Keratinocyte (primary cell): ENCODE data around the gene TOM1L2. TPM values are rescaled to one million over a fixed set of nuclear protein-coding genes. Genes with fewer than 3 reads are reported as not detected.
A peak's percentile ranks its signal among the peaks of the same experiment; 100 is the strongest.

Experiments used
- DNase-seq: peaks from one replicate; pipeline ENCODE4 v3.0.0-alpha.2; 2011; ENCODE audit warnings: low read depth, missing footprints, low spot score
- FAIRE-seq: peaks from 2 replicates; lab custom pipeline; 2011; peaks lifted over from hg19 to GRCh38; lab: Jason Lieb, UNC
- H2AFZ ChIP-seq: 2 replicates; pipeline ENCODE4 v1.6.0; 2012; ENCODE audit warnings: low read length, control low read depth, inconsistent platforms; ENCODE audit not compliant: control insufficient read depth
- H3K27ac ChIP-seq: 2 replicates; pipeline ENCODE4 v1.5.1; 2011; ENCODE audit warnings: low read length; ENCODE audit not compliant: control insufficient read depth, insufficient read depth
- H3K27me3 ChIP-seq: 3 replicates; pipeline ENCODE4 v1.6.0; 2011; ENCODE audit warnings: low read length; ENCODE audit not compliant: control insufficient read depth, insufficient read depth; ENCODE audit errors: extremely low read depth
- H3K36me3 ChIP-seq, 2 experiments: 2 replicates in 1 of 2; 3 replicates in 1 of 2; pipeline ENCODE4 v1.5.1; 2011; ENCODE audit warnings: low read length in 2 of 2, mild to moderate bottlenecking in 1 of 2; ENCODE audit not compliant: control insufficient read depth in 2 of 2, insufficient read depth in 2 of 2; ENCODE audit errors: extremely low read depth in 1 of 2
- H3K4me1 ChIP-seq: 3 replicates; pipeline ENCODE4 v1.5.1; 2011; ENCODE audit warnings: low read length; ENCODE audit not compliant: control insufficient read depth, insufficient read depth; ENCODE audit errors: extremely low read depth
- H3K4me2 ChIP-seq: 3 replicates; pipeline ENCODE4 v1.6.0; 2011; ENCODE audit warnings: low read depth, low read length; ENCODE audit not compliant: control insufficient read depth, insufficient read depth; ENCODE audit errors: extremely low read depth
- H3K4me3 ChIP-seq, 3 experiments: fragments of 200-600 bp in 1 of 3; sonication (generic) in 1 of 3; 2 replicates in 2 of 3; 3 replicates in 1 of 3; pipeline ENCODE4 v1.5.1; 2011 to 2016; ENCODE audit warnings: low read length in 3 of 3, mild to moderate bottlenecking in 3 of 3, control low read depth in 2 of 3, inconsistent platforms in 1 of 3, low read depth in 1 of 3, mixed read lengths in 1 of 3, mixed run types in 1 of 3, moderate library complexity in 1 of 3; ENCODE audit not compliant: control insufficient read depth in 2 of 3, insufficient read depth in 2 of 3; ENCODE audit errors: extremely low read depth in 1 of 3
- H3K79me2 ChIP-seq: 2 replicates; pipeline ENCODE4 v1.6.0; 2012; ENCODE audit warnings: low read length; ENCODE audit not compliant: control insufficient read depth, insufficient read depth
- H3K9ac ChIP-seq: 3 replicates; pipeline ENCODE4 v1.6.0; 2011; ENCODE audit warnings: low read length; ENCODE audit not compliant: control insufficient read depth, insufficient read depth; ENCODE audit errors: extremely low read depth
- H3K9me1 ChIP-seq: 3 replicates; pipeline ENCODE4 v1.6.0; 2011; ENCODE audit warnings: low read length; ENCODE audit not compliant: control insufficient read depth, insufficient read depth; ENCODE audit errors: extremely low read depth
- H3K9me3 ChIP-seq: 2 replicates; pipeline ENCODE4 v1.5.1; 2012; ENCODE audit warnings: low read depth, low read length; ENCODE audit not compliant: control insufficient read depth
- H4K20me1 ChIP-seq: 3 replicates; pipeline ENCODE4 v1.6.0; 2011; ENCODE audit warnings: low read length; ENCODE audit not compliant: control insufficient read depth, insufficient read depth; ENCODE audit errors: extremely low read depth
- EZH2 ChIP-seq: IDR thresholded peaks from one replicate; pipeline ENCODE4 v1.6.1; 2012; ENCODE audit warnings: inconsistent platforms, mild to moderate bottlenecking, low read length, moderate library complexity
- dilution Hi-C: fragments of 300-500 bp; cut with MboI; formaldehyde crosslinking; loops from one replicate; pipeline ENCODE4 v1.7.0; 2020; ENCODE audit warnings: low sequenced_read_pairs; ENCODE audit not compliant: extremely low pct_ligation_motif_present
- polyA plus RNA-seq, 5 experiments: library from polyadenylated mRNA; depleted of rRNA in 3 of 5; stranded (reverse) in 3 of 5; stranded (forward) in 1 of 5; unstranded in 1 of 5; fragments of >200 nt; gene quantifications; 1 replicate in 1 of 5; 2 replicates in 3 of 5; 3 replicates in 1 of 5; pipeline versions ENCODE4 v1.2.1 to v1.2.3, GENCODE V29; 2011 to 2012; ENCODE audit warnings: missing spikeins in 2 of 5, low read depth in 1 of 5, low replicate concordance in 1 of 5
- TF ChIP-seq, protein P1 (sequence below), 3 experiments: IDR thresholded peaks in 1 of 3; conservative IDR thresholded peaks in 1 of 3; optimal IDR thresholded peaks in 1 of 3; 2 replicates in 2 of 3; 3 replicates in 1 of 3; pipeline versions ENCODE3 to v1.5.1; 2011; ENCODE audit warnings: low read length in 3 of 3, mild to moderate bottlenecking in 3 of 3, moderate library complexity in 2 of 3, control low read depth in 1 of 3, inconsistent platforms in 1 of 3; ENCODE audit not compliant: insufficient read depth in 2 of 3; ENCODE audit errors: extremely low read depth in 1 of 3

TOM1L2 gene
- polyA plus RNA-seq, 1 donor (not counting 4 experiments of a cell fraction or from before 2014, with no cell fraction given) = 36.3 TPM

GRCh38 chr17:17841601-17842025 lies 130.6 kb downstream of the TOM1L2 start:
- no peak for DNase-seq
- no peak for FAIRE-seq
- dilution Hi-C loops = no loop called here

DNA sequence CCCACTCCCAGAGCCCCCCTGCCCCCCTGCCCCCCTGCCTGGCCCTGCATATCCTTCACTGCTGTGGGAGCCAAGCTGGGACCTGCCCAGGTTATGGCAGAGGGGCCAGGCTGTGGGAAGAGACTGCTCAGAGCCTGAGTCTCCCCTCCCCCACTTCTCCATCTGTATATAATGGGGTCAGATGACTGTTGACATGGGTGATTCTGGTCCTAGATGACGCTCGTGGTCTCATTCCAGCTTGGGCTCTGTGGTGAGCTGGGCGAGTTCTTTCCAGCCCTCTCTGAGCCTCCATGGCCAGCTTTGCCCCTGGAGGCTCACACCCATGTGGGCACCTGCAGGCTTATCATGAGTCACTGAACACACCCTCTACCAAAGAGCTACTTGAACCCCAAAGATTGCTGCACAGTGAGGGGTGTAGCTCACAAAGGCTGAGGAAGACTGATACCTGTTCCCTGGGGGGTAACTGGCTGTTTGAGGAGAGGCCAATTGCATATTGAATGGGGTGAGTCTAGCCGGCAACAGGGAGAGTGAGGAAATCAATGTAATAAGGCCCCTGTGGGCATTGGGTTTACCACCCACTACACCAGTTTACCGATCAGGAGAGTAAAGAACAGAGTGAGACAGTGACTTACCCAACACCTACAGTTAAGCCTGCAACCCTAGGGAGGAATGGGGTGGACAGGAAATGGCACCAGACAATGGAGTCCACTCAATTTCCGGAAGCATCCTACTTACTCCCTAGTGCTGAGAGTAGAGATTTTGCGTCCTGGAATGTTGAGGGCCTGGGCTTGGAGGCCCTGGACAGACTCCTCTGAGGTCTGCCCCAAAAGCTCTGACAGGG lies 131.2 kb downstream of the TOM1L2 start:
- Histone ChIP-seq H3K27ac (peak overlapping the region; percentile 98), H3K9ac (peak overlapping the region; percentile 90), H3K4me3 (peak overlapping the region in 2 of 3 experiments; percentile 11), H4K20me1 (no peaks in the 10 kb centered on the region), H3K4me2 (peak overlapping the region; percentile 80), H3K9me3 (no peaks in the 10 kb centered on the region), H3K27me3 (no peaks in the 10 kb centered on the region), H3K4me1 (peaks cover 59% of the 10 kb centered on the region), H3K79me2 (peaks cover 7% of the 10 kb centered on the region), H3K36me3 (no peaks in the 10 kb centered on the region), H2AFZ (no peak overlapping the region), H3K9me1 (no peaks in the 10 kb centered on the region)
- peak; percentile 97 for FAIRE-seq
- dilution Hi-C loops = no loop called here
- peak; percentile 97 for DNase-seq
- no peak for TF ChIP-seq EZH2
- TF ChIP-seq, protein P1, sequence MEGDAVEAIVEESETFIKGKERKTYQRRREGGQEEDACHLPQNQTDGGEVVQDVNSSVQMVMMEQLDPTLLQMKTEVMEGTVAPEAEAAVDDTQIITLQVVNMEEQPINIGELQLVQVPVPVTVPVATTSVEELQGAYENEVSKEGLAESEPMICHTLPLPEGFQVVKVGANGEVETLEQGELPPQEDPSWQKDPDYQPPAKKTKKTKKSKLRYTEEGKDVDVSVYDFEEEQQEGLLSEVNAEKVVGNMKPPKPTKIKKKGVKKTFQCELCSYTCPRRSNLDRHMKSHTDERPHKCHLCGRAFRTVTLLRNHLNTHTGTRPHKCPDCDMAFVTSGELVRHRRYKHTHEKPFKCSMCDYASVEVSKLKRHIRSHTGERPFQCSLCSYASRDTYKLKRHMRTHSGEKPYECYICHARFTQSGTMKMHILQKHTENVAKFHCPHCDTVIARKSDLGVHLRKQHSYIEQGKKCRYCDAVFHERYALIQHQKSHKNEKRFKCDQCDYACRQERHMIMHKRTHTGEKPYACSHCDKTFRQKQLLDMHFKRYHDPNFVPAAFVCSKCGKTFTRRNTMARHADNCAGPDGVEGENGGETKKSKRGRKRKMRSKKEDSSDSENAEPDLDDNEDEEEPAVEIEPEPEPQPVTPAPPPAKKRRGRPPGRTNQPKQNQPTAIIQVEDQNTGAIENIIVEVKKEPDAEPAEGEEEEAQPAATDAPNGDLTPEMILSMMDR (optimal IDR thresholded peaks at IDR 0.05 in 1 of 3, IDR thresholded peaks at IDR 0.05 in 1 of 3, conservative IDR thresholded peaks at IDR 0.05 in 1 of 3; ENCODE audit: extremely low read depth in 1 of 3, insufficient read depth in 2 of 3, low read length in 3 of 3) = no peak

More at GRCh38 chr17:17841601-17842025, 130.6 kb downstream of the TOM1L2 start:
- no peaks in the 10 kb centered on the region for H3K9me1 ChIP-seq
- no peaks in the 10 kb centered on the region for H3K27me3 ChIP-seq
- peaks cover under 1% of the 10 kb centered on the region for H3K79me2 ChIP-seq
- peak overlapping the region; percentile 90 for H3K9ac ChIP-seq
- H3K4me3 ChIP-seq = no peak overlapping the region
- H3K9me3 ChIP-seq = no peaks in the 10 kb centered on the region
- TF ChIP-seq EZH2 = no peak
- TF ChIP-seq, protein P1 (optimal IDR thresholded peaks at IDR 0.05 in 1 of 3, IDR thresholded peaks at IDR 0.05 in 1 of 3, conservative IDR thresholded peaks at IDR 0.05 in 1 of 3; ENCODE audit: extremely low read depth in 1 of 3, insufficient read depth in 2 of 3, low read length in 3 of 3) = no peak
- H4K20me1 ChIP-seq = no peaks in the 10 kb centered on the region
- H3K4me2 ChIP-seq = peak overlapping the region; percentile 80
- H3K4me1 ChIP-seq = peaks cover 59% of the 10 kb centered on the region
- peak overlapping the region; percentile 98 for H3K27ac ChIP-seq
- peaks cover 1 to 4% of the 10 kb centered on the region in 2 experiments for H3K36me3 ChIP-seq
- H2AFZ ChIP-seq = no peak overlapping the region
